Measurements from ENCODE around the gene SRGAP2B.
"Not testable (repeated sequence)": the region's sequence is repeated elsewhere in the genome, so short reads cannot be mapped to it uniquely, and the experiment has no call there.

SRGAP2B gene

GRCh38 chr1:144992915-144993314 is 102.2 kb downstream of the SRGAP2B start:
- DNase-seq = not testable (repeated sequence)

DNA sequence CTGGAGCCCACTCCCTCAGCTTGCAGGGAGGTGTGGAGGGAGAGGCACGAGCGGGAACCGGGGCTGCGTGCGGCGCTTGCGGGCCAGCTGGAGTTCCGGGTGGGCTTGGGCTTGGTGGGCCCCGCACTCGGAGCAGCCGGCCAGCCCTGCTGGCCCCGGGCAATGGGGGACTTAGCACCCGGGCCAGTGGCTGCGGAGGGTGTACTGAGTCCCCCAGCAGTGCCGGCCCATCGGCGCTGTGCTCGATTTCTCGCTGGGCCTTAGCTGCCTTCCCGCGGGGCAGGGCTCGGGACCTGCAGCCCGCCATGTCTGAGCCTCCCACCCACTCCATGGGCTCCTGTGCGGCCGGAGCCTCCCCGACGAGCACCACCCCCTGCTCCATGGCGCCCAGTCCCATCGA is 104.5 kb downstream of the SRGAP2B start:
- not testable (repeated sequence) for DNase-seq

DNA sequence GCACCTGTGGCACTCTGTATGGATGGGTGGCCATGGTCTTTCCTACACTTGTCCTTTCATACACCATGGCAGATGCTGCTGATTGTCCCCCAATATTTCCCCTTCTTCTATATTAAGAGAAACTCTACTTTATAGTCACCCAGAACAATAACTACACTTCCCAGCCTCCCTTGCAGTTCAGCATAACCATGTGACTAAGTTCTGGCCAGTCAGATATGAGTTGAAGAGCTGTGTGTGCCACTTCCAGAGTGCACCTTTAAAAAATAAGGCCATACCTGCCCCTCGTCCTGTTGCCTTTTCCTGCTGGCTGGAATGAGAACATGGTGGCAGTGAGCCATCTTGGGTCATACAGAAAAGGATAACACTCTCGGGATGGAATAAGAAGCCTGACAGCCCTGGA is 108.0 kb downstream of the SRGAP2B start:
- not testable (repeated sequence) for DNase-seq

- not testable (repeated sequence) for DNase-seq
Observed at GRCh38 chr1:144986171-144986860, 108.8 kb downstream of the SRGAP2B start.

DNA sequence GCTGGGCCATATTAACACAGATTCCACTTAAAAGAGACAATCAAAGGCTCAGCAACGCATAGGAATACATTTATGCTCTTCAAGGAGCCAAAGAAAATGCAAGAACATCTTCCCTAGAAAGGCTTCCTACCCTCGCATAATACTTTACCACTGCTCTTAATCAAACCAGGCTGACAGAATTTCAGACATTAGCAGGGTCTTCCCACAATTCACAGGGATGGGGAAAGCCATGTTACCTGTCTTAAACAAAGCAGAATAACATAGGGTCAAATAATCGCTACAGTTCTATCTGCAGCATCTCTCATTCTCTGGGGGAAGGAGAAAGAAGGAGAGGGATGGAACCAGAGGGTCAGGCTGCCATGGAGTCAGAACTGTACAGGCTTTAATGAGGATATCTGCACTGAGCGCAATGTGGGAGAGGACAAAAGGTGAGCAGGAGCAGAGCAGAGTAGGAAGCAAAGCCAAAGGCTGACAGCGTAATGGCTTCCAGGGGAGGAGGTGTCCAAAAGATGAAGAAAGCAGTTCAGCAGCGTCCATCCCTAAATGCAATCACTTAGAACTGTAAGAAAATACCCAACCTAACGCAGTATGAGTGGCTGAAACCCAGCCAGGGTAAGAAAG is 109.5 kb downstream of the SRGAP2B start:
- DNase-seq = not testable (repeated sequence)

DNA sequence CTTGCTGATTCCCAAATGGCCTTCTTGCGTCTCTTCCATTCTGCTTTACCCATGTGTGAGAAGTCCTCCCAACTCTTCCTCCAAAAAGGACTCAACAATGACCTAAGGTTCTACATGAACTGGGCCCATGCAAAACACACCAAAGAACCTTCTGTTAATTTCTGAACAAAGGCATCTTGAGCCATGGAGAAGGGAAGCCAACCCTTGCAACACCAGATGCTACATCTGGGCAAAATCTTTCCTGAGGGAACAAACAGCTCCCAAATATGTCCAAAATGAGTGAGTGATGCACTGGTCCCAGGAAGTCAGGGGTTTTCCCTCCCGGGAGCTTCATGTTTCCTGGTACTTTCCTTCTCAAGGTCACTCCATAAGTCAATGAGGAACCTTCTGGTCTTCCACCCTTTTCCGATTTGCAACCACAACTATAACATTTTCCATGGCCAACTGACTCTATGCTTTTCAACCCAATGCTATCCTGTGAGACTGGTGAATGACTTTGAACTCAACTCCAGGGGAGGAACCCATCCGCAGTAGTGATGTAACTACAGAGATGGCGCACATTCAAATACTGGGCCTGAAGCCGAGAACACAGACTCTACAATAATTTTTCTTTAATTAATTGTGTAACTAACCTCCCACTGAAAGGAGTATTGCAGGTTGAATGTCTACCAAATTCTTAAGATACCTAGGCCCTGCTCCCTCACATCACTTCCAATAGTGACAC is 112.2 kb downstream of the SRGAP2B start:
- DNase-seq = not testable (repeated sequence)

GRCh38 chr1:144981157-144981556 is 114.0 kb downstream of the SRGAP2B start:
- not testable (repeated sequence) for DNase-seq

DNA sequence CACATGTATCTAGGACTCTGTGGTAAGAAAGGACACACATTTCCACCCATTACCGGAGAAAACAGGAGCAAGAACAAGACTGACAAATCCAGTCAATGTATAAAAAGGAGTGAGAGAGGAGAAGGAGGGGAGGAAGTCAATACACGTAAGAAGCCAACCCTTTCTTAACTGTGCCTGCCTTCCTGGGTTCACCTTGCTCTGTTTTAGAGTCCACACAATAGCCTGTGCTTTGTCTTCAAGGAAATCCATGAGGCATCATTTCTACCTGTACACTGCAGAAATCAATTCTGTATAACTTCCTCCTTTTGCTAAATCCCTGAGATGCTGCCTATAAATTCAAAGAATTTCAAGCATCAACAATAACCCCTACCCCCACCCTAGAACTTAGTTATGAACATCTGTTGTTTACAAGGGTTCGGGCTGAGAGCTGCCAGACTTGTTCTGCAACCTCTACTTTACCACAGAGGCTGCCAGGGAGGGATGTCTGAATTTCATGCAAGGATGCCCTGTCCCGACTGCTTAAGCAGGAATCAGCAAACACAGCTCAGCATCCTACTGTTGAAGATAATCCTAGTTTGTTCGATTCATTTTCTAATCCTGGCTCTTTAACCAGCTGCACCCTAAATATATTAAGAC is 115.0 kb downstream of the SRGAP2B start:
- not testable (repeated sequence) for DNase-seq

- DNase-seq = not testable (repeated sequence)
Observed at GRCh38 chr1:144977856-144978255, 117.3 kb downstream of the SRGAP2B start.

DNA sequence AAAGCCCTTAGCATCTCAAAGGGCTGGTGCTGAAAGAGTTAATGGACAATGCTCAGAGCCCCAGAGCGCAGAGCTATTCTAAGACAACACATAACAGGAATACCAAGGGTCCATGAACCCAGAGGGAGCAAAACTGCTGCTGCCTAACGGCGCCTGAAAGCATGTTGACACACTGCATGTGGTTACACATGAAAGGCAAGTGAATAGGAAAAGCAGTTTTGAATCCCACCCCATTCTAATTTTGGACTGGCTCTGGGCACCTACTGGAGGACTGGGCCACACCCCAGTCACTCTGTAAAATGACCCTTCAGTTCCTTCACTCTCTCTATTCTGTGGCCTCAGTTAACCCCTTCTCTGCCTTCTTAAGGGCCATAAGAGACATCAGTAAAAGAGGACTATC is 123.2 kb downstream of the SRGAP2B start:
- not testable (repeated sequence) for DNase-seq

GRCh38 chr1:144966488-144966887 is 128.6 kb downstream of the SRGAP2B start:
- DNase-seq = not testable (repeated sequence)

DNA sequence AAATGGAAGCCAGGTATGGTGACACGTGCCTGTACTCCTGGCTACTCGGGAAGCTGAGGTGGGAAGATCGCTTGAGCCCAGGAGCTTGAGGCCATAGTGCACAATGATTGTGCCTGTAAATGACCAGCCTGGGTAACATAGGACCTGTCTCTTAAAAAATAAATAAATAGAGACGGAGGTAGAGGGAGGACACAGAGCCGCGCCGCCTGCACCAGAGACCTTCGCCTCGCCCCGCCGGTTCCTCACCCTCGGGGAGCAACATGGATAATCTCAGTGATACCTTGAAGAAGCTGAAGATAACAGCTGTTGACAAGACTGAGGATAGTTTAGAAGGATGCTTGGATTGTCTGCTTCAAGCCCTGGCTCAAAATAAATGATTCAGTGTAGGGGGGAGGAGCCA is 130.4 kb downstream of the SRGAP2B start:
- DNase-seq = not testable (repeated sequence)

DNA sequence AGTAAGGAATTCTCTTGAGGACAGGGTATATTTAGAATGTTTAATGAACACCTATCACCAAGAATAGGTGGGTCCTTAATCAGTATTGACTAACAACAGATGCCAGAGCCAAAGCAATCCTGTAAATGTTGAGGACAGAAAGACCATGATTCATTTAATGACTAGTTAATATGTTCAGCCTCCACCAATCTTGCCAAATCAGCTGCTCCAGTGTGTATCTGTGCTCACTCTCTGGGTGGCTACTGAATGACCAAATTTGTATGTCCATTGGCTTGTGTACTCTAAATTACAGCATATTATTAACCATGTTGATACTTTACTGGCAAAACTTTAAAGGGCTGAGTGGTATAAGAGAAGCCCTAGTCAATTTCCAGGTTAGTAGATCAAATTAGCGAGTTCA is 130.9 kb downstream of the SRGAP2B start:
- DNase-seq = not testable (repeated sequence)

DNA sequence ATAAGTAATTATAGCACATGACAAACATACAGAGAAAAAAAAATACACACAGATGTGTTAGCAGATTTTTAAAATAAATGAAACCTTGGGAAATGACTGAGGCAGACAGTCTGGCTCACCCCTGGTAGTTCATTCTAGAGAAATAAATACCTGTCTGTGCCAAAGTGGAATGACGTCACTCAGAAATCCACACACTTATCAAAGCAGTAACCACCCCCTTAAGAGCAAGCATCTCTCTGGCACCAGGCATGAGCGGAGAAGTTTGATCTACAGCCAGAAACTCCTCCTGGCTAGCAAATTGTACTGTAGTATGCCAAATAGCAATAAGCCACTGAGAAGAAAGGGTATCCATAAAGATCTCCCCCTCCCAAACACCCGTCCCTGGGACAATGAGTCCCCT is 131.6 kb downstream of the SRGAP2B start:
- not testable (repeated sequence) for DNase-seq

GRCh38 chr1:144961604-144962583 is 133.2 kb downstream of the SRGAP2B start:
- DNase-seq = not testable (repeated sequence)

DNA sequence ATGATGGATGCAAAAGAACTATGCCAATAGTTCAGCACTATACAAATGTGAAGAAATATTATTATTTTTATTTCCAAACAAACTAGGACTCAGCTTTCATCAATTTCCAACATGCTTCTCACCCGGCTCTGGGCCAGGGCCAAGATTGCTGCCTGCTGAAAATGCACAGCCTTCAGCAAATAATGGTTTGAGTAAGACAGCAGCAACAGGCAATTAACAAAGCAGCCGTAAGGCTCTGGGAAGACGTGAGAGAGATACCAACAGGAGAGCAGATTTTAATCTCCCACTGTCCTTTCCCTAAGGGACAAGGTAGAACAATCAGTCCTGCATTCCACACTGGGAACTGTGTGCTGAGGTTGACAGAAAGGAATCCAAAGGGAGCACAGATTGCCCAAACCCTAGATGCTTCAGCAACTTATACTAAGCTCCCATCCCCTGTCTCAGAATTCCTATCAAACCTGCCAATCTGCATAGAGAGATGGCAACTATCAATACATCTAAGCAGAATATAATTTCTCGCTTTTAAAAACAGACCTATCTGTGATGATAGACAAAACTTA is 134.1 kb downstream of the SRGAP2B start:
- not testable (repeated sequence) for DNase-seq

DNA sequence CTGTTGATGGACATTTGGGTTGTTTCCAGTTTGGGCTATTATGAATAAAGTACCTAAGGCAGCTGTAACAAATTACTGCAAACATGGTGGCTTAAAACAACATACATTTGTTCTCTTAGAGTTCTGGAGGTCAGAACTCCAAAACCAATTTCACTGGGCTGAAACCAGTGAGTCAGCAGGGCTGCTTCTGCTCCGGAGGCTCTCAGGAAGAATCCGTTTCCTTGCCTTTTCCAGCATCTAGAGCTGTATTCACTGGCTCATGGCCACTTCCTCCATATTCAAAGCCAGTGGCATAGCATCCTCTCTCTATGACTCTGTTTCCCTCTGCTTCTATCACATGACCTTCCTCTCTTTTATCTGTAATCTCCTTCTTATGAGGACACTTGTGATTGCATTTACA is 146.7 kb downstream of the SRGAP2B start:
- not testable (repeated sequence) for DNase-seq

DNA sequence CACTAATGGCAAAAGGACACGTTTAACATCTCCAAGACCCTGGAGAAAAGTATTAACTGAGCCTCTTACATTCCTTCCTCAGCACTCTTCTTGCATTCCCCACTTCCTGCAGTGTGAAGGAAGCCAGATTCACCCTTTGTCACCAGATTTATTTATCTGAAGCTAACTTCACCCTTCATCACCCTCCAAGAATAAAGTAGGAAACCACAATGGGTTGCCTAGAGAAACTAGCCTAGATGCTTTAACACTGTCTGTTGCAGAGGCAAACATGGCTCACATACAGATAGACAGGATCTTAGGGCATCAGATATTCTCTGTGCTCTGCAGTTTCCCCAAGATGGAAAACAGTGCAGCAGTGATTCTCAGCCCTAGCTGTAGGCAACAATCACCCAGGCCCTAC is 147.6 kb downstream of the SRGAP2B start:
- DNase-seq = not testable (repeated sequence)

GRCh38 chr1:144946525-144947480 is 148.3 kb downstream of the SRGAP2B start:
- not testable (repeated sequence) for DNase-seq

DNA sequence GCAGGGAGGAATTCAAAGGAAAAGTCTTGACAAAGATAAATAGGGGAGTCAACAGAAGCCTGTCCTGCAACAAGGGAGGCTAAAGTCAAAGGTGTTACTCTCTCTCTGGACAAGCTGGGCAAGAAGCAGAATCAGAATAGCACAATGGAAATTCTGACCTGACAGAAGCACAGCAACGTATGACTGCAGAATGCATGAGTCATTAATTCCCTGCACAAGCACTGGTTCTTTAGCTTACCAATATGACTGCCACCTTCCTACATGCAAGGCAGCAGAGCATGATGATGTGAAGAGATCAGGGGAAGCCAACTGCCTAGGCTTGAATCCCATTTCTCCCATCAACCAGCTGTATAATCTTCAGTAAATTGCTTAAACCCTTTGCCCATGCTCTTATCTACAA is 153.4 kb downstream of the SRGAP2B start:
- not testable (repeated sequence) for DNase-seq

Measured in NCI-H146 (cell line).